GM12801 (cell line): ENCODE data around the gene ADGRL3.

Experiments
- TF ChIP-seq, protein P1 (sequence below): IDR thresholded peaks from one replicate; pipeline ENCODE4 v1.5.1; 2011; ENCODE audit warnings: control low read depth; ENCODE audit not compliant: insufficient read length; ENCODE audit errors: extremely low read depth

The ADGRL3 gene

DNA sequence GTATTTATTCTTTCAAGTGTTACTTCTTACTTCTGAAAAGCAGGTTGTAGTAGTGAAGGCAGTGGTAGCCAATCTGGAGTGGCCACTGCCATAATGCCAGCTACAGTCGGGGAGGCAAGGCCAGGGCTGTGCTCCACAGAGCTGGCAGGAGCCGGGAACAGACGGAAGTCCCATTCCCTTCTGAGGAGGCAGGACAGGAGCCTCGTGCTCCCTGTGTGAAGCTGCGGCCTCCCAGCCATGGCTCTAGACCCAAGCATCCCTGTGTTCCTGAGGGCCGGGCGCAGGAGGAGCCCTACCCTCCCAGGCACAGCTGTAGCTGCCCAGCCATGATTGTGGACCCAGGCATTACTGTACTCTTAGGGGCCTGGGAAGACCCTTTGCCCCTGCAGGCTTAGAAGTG lies 461.8 kb downstream of the ADGRL3 start:
- TF ChIP-seq, protein P1, sequence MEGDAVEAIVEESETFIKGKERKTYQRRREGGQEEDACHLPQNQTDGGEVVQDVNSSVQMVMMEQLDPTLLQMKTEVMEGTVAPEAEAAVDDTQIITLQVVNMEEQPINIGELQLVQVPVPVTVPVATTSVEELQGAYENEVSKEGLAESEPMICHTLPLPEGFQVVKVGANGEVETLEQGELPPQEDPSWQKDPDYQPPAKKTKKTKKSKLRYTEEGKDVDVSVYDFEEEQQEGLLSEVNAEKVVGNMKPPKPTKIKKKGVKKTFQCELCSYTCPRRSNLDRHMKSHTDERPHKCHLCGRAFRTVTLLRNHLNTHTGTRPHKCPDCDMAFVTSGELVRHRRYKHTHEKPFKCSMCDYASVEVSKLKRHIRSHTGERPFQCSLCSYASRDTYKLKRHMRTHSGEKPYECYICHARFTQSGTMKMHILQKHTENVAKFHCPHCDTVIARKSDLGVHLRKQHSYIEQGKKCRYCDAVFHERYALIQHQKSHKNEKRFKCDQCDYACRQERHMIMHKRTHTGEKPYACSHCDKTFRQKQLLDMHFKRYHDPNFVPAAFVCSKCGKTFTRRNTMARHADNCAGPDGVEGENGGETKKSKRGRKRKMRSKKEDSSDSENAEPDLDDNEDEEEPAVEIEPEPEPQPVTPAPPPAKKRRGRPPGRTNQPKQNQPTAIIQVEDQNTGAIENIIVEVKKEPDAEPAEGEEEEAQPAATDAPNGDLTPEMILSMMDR, result no peak

DNA sequence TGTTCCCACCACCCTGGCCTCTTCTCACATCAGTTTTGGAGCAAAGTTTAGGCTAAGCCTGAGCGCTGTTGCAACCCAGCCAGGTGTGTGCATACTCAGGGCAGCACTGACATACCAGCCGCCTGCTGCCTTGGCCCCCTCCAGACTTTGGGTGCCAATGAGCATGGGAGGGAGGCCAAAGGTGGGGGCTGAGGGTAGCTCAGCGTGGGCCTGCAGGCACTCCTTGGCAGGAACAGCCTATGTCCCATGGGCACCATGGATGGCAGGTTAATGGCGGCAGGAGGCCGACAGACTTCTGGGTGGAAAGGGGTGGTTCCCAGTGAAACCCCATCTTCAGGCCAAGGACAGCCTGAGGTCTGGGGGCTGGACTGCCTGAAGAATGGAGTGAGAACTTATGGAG lies 462.2 kb downstream of the ADGRL3 start:
- TF ChIP-seq, protein P1, result no peak

DNA sequence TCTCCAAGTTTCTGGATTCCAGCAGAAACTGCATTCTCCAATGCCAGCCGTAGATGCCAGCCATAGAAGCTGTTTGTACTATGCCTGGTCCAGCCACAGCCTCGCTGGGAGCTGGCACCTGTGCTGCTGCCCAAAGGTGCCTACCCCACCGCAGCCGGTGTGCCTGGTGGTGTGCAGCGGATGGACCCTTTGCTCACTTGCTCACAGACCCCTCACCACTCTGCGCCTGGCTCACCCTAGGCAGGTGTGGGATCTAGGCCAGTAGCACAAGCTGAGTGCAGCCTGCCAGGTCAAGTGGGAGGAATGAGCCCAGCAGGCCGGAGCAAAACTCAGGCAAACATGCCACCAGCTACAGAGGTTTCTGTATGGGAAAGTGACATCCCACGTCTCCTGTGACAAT lies 463.2 kb downstream of the ADGRL3 start:
- TF ChIP-seq, protein P1, result no peak

DNA sequence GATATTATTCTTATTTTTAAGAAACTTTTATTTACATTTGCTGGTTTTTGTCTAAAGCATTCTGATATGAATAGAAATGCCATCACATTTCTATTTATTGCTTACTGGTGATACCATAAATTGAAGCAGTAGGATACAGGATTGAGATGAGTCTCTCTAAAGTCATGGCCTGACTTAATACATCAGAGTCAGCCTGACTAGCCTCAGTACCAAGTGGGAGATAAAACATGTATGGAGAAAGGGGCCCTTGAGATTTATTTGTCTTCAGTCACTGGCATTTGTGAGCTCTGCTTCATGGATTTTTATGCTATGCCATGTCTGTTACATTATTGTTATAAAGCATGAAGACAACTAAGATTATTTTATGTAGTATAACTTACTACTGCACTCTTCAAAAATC lies 465.5 kb downstream of the ADGRL3 start:
- TF ChIP-seq, protein P1, result no peak

DNA sequence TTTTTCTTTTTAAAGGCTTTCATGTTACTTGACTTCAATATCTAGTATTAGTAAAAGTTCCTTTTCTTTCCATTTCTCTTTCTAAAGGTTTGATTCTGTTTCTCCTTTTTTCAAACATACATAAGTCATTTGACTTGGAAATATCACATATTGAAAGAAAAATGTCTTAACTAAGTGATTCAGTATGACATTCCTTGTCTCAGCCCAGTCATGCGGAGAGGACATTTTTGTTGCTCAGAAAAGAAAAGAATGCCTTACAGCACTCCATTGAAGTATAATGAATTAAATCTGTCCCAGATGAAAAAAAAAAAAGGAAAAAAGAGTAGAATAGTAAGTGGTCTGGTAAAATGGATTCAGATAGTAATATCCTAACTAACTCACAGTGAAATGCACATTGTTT lies 466.1 kb downstream of the ADGRL3 start:
- TF ChIP-seq, protein P1, result no peak

DNA sequence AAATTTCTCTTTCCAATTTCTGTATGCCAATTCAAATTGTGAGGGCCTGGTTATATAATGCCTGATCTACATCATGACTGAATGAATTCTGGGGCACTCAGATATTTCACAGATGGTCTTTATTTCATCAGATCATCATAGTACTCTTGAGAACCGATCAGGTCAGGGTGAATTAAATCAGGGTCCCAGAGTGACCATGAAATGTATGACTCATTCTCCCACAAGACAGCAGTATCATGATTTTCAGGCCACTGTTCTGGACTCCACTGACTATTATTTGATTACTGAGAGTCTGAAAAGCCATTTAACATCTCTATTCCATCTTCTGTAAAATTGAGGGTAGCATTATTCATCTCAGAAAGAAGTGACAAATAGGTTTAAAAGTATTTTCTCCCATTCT lies 471.5 kb downstream of the ADGRL3 start:
- TF ChIP-seq, protein P1, result no peak

DNA sequence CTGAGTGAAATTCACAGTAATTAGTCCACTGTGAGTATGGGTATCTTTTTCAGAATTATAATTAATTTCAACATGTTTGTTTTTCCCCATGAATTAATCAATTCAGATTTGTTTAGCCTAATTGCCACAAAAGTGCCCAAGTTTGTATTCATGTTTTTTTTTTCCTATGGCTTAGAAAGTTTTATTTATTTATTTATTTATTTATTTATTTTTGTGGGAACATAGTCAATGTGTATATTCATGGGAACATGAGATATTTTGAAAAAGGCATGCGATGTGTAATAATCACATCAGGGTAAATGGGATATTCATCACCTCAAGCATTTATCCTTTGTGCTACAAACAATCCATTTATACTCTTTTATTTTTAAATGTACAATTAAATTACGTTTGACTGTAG lies 475.3 kb downstream of the ADGRL3 start:
- TF ChIP-seq, protein P1, result no peak

DNA sequence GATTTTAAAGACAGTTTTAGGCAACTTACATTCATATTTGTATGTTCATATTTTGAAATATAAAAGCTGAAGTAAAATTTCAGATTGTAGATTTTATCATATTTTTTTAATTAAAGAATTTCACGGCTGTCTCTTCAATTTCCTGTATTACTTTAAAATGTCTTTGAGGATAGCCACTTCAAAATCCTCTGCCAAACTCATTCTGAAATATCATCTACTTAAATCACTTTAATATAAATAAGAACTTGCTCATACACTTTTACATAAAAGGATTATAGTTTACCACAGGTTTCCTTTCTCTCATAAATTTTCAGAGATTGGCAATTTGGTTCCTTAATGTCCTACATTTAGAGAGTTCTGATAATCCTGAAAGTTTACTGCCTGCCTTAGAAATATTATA lies 478.2 kb downstream of the ADGRL3 start:
- TF ChIP-seq, protein P1, result no peak
